Kidney tubule cell (primary cell): ENCODE data around the gene PPP1R10.

Experiments used
- DNase-seq: peaks from one replicate; pipeline ENCODE4 v3.0.0-alpha.2; 2018; ENCODE audit warnings: low spot score

PPP1R10 gene

DNA sequence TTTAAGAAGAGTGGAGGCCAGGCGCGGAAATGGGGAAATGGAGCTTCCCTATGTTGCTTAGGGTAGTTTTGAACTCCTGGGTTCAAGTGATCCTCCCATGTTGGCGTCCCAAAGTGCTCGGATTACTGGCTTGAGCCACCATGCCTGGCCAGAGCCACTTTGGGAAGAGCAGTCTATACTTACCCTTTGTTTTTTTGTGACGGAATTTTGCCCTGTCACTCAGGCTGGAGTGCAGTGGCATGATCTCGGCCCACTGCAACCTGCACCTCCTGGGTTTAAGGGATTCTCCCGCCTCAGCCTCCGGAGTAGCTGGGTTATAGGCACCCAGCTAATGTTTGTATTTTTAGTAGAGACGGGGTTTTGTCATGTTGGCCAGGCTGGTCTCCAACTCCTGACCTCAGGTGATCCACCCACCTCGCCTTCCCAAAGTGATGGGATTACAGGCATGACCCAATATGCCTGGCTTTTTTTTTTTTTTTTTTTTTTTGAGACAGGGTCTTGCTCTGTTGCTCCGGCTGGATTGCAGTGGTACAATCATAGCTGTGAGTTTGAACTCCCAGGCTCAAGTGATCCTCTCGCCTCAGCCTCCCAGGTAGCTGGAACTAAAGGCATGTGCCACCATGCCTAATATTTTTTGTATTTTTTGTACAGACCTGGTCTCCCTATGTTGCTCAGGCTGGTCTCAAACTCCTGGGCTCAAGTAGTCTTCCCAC is 18.0 kb downstream of the PPP1R10 start:
- no peak for DNase-seq

DNA sequence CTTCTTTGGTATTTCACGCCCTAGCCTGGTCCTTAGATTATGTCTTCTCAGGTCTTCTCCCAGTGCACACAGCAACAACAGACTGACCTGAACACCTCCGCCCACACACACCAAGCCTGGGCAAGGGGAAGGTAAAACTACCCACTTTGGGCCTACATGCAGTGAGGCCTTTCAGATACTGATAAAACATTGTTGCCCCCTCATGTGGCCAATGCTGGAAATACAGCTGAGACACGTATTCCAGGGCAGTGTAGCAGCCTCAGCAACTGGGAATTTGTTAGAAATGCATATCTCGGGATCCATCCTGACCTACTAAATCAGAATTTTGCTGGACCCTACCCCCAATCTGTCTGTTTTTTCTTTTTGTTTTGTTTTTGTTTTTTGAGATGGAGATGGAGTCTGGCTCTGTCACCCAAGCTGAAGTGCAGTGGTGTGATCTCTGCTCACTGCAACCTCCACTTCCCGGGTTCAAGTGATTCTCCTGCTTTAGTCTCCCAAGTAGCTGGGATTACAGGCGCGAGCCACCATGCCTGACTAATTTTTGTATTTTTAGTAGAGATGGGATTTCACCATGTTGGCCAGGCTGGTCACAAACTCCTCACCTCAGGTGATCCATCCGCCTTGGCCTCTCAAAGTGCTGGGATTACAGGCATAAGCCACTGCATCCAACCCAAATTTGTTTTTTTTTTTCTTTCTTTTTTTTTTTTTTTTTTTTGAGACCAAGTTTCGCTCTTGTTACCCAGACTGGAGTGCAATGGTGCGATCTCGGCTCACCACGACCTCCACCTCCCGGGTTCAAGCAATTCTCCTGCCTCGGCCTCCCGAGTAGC is 19.5 kb downstream of the PPP1R10 start:
- peak; percentile 75 for DNase-seq

DNA sequence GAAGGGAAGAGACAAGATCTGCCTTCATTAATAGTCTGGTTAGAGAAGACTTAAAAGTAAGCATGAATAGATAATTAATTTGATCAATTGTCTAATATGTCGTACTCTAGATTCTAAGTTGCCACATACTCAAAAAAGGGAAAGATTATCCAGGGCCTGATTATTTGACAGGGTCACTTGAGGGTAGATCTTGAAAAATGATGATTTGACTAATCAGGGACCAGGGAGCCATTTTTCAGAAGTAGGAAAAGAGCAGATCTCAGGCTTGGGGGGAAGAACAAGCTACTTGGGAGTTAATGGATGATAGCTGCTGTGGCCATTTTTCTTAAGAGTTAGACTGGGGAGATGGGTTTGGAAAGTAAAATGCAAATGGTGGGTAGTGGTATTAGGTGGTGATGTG is 24.8 kb downstream of the PPP1R10 start:
- DNase-seq, result no peak

DNA sequence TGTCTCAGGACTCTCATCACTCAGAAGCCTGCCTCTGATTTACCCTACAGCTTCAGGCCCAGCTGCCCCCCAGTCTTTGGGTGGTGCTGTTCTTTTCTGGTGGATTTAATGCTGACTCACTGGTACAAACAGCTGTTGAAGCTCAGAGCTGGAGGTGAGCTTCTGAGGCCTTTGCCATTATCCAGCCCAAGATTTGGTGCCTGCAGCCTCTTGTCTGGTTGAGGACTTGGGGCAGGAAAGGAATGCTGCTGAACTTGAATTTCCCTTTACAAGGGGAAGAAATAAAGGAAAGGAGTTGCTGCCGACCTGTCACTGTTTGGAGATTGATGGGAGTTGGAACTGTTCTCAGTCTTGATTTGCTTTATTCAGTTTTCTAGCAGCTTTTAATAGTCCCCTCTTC is 26.0 kb downstream of the PPP1R10 start:
- peak; percentile 9 for DNase-seq

DNA sequence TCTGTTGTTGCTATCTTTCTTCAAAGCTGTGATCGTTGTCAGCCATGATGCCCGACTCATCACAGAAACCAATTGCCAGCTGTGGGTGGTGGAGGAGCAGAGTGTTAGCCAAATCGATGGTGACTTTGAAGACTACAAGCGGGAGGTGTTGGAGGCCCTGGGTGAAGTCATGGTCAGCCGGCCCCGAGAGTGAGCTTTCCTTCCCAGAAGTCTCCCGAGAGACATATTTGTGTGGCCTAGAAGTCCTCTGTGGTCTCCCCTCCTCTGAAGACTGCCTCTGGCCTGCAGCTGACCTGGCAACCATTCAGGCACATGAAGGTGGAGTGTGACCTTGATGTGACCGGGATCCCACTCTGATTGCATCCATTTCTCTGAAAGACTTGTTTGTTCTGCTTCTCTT is 26.5 kb downstream of the PPP1R10 start:
- no peak for DNase-seq

DNA sequence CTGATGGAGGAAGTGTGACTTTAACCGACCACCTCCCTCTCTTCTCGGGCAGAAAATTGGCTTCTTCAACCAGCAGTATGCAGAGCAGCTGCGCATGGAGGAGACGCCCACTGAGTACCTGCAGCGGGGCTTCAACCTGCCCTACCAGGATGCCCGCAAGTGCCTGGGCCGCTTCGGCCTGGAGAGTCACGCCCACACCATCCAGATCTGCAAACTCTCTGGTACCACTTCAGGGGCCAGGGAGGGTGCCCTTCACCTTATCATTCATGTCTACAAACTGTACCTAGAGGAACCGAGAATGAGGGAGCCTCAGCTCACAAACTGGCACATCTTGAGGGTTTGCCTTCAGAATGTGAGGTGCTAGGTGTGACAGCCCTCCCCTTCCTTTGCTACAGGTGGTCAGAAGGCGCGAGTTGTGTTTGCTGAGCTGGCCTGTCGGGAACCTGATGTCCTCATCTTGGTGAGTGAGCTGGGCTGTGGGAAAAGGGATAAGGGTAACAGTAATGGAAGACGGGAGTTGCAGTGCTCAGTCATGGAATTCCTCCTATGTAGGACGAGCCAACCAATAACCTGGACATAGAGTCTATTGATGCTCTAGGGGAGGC is 27.2 kb downstream of the PPP1R10 start:
- no peak for DNase-seq

DNA sequence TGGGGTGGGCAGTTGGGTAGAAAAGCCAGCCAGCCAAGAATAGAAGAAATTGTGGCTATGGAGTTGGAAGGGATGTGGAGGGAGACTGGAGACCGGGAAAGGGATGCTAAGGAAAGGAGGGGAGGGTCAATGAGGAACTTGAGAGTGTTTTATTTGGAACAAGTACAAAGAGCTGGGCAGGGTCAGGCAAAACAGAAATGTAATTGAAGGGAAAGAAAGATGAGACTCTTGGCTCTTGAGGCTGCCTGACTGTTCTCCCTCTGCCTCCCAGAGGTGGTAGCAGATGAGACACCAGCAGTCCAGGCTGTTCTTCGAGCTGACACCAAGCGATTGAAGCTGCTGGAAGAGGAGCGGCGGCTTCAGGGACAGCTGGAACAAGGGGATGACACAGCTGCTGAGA is 33.1 kb downstream of the PPP1R10 start:
- DNase-seq, result no peak

DNA sequence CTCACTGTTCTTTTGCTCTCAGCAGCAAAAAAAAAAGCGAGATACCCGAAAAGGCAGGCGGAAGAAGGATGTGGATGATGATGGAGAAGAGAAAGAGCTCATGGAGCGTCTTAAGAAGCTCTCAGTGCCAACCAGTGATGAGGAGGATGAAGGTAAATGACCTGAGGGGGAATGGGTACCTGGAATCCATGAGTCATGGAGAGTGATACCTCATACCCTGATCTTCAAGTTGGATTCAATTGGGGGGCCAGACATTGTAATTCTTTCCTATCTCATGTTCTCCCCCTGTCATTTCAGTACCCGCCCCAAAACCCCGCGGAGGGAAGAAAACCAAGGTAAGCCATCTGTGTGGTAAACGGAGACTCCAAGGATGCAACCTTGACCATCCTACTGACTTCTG is 39.0 kb downstream of the PPP1R10 start:
- no peak for DNase-seq

DNA sequence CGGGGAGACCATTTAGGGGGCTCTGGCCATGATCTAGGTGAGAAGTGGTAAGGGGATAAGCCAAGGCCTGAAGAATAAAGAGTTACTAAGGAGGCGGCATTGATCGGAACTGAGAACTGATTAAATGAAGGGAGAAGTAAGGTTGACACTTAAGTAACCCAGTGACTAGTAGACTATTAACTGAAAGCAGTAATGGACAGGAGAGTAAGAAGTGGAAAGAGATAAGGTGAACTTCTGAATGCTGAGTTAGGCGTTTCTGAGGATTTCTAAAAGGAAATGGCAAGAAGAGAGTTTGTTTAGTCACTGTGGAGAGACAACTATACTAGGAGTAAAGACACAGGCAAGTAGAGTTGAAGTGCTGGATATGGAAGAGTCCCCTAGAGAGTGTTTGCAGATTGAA is 43.9 kb downstream of the PPP1R10 start:
- no peak for DNase-seq

DNA sequence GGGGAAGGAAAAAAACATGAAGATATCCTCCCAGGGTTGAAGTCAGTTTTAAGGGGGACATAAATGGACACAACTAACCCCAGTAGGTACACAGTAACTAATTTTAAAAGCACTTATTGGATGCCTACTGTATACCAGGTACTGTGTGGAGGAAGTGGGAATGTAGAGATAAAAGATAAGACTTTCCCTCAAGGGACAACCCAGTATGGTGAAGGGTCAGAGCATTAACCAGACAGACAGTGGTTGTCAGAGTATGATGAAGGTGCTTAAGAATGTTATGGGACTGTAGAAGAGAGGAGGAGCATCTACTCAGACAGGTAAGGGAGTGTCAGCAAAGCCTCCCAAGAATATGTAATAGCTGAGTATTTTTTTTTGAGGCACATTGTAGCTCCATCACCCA is 44.9 kb downstream of the PPP1R10 start:
- DNase-seq, result peak; percentile 64

DNA sequence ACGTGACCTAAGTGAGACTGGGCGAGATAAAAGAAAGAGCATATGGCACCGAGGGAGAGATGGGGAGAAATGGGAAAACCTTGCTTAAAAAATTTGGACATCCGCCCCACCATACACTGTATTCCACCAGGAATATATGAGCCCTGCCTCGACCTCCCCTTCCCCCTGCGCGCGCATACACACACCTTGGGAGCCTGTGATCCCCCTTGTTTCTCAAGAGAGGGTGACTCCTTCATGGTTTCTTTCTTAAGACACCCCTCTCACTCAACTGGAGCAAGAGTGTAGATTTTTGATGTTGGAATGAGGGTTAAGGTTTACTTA is 45.3 kb downstream of the PPP1R10 start:
- no peak for DNase-seq

DNA sequence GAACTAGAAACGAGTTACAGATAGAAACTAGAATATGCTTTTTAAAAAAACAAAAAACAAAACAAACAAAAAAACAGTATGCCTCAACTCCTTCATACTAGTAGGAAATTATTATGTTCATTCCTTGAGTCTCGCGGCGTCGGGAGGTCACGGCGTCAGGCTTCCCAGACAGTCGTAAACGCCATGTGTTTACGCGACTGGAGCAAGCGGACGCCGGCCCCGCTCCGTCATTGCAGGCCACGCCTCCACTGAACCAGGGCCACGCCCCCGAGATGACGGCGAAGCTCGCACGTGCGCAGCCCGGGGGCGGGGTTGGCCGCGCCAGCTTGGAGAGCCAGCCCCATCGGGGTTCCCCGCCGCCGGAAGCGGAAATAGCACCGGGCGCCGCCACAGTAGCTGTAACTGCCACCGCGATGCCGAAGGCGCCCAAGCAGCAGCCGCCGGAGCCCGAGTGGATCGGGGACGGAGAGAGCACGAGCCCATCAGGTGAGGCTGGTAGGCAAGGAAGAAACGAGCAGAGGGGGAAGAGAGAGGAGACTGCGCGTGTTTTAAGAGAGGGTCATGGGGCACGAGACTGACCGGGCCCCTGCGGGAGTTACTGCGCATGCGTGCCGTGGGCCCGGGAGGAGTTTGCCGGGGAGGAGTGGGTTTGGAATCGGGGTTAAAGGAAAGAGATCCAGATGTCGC is 45.8 kb downstream of the PPP1R10 start, which contains the start of gene ABCF1:
TSS of gene ABCF1 (plus strand) at position 368 of the 687 bp plus-strand sequence. CDS start at position 414, 46 bp downstream.
- peak; percentile 97 for DNase-seq

DNA sequence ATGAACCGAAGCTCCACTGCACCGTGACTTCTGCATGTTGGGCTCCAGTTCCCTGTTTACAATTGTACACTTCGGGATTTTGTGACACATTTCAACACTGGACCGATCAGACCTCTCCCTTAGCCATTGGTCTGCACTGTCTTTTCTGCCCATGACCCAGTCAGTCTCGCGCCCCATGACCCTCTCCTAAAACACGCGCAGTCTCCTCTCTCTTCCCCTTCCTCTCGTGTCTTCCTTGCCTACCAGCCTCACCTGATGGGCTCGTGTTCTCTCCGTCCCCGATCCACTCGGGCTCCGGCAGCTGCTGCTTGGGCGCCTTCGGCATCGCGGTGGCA is 46.3 kb downstream of the PPP1R10 start:
- no peak for DNase-seq

DNA sequence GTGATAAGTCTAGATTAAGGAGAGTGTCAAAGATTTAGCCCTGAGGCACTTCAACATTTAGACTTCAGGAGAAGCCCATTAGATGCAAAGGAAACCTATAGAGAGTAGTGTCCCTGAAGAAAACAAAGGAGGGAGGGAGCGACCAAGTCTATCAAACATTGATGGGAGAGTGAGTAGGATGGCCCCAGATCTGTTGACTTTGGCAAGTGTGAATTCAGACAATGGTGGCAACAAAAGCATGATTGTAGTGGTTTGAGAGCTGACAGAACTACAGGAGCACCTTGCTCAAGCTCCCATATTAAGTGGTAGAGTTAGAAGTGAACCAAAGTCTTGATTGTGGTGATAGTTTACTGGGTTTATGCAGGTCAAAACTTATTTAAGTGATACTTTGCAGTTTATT is 46.8 kb downstream of the PPP1R10 start:
- DNase-seq, result no peak

DNA sequence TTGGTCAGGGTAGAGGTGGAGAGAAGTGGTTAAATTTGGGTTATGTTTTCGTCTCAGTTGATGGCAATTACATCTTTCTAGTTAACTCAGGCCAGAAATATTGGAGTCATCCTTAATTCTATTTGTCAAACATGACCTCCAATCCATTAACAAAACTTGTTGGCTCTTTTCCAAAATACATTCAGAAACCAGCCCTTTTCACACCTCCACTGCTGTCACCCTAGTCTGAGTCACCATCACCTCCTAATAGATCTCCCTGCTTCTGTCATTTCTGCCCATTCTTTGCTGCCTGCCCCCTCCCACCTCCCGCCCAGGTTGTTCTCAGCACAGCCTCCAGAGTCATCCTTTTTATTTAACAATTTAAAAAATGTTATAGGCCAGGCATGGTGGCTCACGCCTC is 48.8 kb downstream of the PPP1R10 start:
- DNase-seq, result peak; percentile 45

DNA sequence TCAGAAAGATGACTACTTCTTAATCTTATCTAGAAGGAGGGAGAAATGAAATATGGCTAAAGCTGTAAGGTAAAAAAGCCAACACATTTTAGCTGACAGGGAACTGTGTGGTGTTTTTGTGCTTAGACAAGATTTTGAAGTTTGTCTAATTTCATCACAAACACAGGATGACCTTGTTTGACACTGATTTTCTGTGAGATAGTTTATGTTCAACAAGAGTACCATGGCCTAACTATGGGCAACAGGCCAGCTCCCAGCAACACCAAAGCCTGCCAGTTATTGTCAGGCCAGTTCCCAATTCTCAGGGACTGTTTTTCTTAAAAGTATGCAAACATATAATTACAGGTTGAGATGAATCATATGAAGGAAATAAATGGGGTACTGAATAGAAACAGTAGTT is 51.3 kb downstream of the PPP1R10 start:
- DNase-seq, result no peak

DNA sequence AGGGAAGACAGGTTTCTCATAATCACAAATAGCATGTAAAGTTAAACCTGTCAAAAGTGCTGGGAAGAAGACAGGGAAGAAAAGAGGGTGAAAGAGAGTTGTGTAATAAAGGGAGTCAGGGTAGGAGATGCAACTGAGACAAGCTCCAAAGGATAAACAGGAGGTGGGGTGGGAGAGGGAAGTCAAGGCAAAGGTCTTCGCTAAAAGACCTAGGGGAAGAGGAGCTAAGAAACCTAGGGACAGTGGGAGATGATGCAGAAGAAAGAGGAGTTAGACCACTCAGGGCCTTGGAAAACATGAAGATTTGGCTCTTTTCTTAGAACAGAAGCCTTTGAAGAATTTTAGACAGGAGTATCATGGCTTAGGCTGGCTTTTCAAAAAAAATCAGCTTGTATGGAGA is 52.9 kb downstream of the PPP1R10 start:
- DNase-seq, result no peak

DNA sequence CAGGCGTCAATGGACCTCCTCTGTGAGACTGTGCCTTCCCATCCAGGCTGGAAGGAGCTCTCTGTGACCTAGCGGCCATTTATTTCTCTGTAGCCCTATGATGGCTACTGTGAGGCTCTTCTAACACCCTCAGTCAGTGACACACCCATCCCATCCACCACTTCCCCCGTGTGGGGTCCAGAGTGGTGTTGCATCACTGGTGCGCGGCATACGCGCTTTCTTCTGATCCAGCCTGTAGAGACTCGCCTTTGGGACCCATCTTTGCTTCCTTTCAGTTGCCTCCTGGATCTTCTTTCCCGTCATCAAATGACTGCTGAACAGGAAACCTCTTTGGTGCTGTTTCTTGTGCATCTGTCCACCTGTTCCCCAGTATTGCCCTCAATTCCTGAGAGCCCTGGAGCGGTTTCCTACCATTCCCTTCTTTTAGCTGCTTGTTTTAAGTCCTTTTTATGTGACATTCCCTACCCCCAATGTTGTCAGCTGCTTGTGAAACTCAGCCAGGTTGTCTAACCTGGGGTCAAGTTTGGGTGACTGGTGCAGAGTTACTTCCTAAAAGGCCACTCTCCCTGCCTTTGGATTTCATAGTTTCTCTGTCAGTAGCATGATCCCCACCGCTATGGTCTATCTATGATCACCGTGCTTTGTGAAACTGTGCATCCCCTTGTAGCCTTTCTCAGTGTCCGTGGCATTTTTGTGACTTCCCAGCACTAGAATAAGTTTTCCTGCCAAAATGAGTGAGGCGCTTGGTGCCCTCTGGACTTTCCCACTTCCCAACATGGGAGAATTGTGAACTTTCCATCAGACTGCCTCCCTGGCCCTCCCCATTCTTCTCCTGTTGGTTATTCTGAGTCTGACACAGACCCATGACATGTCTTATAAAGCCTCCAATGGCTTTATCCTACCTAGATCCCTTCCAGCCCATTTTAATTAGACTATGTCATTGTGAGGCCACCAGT is 54.3 kb downstream of the PPP1R10 start:
- no peak for DNase-seq

DNA sequence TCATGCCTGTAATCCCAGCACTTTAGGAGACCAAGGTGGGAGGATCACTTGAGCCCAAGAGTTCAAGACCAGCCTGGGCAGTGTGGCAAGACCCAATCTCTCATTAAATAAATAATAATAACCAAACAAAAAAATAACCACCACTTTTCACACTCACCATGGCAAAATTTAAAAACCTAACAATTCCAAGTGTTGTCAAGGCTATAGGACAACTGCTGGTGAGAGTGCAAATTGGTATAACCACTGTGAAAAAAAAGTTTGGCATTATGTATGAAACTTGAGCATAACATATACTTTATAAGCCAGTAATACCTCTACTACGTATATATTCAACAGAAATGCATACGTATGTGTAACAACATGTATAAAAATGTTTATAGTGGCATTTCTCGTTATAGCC is 56.1 kb downstream of the PPP1R10 start:
- no peak for DNase-seq

DNA sequence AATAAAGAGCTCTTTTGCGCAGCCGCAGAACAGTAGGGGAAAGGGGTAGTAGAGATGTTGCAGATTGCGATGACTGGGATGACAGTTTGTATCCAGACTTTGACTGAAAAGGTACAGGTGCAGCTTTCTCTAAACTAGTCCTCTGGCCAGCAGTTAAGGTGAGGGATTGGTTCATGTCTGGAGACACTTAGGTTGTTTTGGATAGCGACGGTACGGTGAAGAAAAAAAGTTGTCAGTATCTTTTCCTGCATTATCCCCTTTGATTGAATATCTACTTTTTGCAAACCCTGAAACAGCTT is 59.4 kb downstream of the PPP1R10 start:
- DNase-seq, result peak; percentile 54

DNA sequence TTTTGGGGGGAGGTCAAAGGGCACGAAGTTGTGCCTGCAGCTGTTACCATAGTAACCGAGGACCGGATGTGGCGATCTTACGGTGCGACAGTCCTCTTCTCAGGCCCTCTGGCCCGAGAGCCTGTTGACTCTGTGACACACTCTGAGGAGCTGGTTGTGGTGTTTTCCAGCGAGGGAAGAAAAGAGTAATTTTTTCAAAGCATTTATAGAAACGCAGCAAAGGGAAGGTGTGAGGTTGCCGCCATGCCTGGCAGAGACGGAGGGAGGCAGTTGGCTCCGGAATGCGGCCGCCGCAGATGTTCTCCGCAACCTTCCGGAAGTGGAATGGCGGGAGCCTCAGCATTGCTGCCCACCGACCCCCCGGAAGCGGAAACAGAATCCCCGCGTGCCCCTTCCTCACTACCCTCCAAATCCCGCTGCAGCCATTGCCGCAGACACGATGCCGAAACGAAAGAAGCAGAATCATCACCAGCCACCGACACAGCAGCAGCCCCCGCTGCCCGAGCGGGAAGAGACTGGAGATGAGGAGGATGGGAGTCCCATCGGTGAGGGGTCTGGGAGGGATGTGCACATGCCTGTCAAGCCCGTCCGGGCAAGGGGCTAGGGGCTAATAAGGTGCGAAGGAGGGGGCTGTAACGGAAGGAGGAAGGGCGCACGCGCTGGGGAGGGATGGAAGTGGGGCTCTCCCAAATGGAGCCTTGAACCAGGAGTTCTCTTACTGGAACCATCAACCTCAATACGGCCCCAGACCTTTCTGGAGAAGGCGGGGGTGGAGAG is 59.9 kb downstream of the PPP1R10 start, which contains the start of gene PRR3:
TSS of gene PRR3 (plus strand) at position 390 of the 777 bp plus-strand sequence. CDS start at position 440, 50 bp downstream.
- peak; percentile 92 for DNase-seq
